Muscle layer of duodenum (tissue), 2 donors: Measurements from ENCODE around the gene KIF3A.

Experiments
- H3K27ac ChIP-seq: one replicate; pipeline ENCODE4 v1.7.0; 2013; ENCODE audit warnings: mild to moderate bottlenecking, low read length
- H3K27me3 ChIP-seq: one replicate; pipeline ENCODE4 v1.7.0; 2013; ENCODE audit warnings: low read depth, mild to moderate bottlenecking, control low read depth, low read length
- H3K36me3 ChIP-seq, 2 donors: one replicate each; pipeline ENCODE4 v1.7.0; 2013; ENCODE audit warnings: low read length in 2 of 2, control low read depth in 1 of 2, mild to moderate bottlenecking in 1 of 2; ENCODE audit not compliant: insufficient read depth in 2 of 2, control insufficient read depth in 1 of 2
- H3K4me1 ChIP-seq, 2 donors: one replicate each; pipeline ENCODE4 v1.7.0; 2013; ENCODE audit warnings: low read length in 2 of 2, mild to moderate bottlenecking in 2 of 2, control low read depth in 1 of 2, moderate library complexity in 1 of 2; ENCODE audit not compliant: insufficient read depth in 2 of 2, control insufficient read depth in 1 of 2
- H3K4me3 ChIP-seq, 2 donors: one replicate each; pipeline ENCODE4 v1.7.0; 2013; ENCODE audit warnings: low read length in 2 of 2, low read depth in 1 of 2, mild to moderate bottlenecking in 1 of 2
- H3K9me3 ChIP-seq, 2 donors: one replicate each; pipeline ENCODE4 v1.7.0; 2013; ENCODE audit warnings: low read length in 2 of 2, control low read depth in 1 of 2, mild to moderate bottlenecking in 1 of 2; ENCODE audit not compliant: control insufficient read depth in 1 of 2
- donor health status: healthy.

Gene KIF3A

DNA sequence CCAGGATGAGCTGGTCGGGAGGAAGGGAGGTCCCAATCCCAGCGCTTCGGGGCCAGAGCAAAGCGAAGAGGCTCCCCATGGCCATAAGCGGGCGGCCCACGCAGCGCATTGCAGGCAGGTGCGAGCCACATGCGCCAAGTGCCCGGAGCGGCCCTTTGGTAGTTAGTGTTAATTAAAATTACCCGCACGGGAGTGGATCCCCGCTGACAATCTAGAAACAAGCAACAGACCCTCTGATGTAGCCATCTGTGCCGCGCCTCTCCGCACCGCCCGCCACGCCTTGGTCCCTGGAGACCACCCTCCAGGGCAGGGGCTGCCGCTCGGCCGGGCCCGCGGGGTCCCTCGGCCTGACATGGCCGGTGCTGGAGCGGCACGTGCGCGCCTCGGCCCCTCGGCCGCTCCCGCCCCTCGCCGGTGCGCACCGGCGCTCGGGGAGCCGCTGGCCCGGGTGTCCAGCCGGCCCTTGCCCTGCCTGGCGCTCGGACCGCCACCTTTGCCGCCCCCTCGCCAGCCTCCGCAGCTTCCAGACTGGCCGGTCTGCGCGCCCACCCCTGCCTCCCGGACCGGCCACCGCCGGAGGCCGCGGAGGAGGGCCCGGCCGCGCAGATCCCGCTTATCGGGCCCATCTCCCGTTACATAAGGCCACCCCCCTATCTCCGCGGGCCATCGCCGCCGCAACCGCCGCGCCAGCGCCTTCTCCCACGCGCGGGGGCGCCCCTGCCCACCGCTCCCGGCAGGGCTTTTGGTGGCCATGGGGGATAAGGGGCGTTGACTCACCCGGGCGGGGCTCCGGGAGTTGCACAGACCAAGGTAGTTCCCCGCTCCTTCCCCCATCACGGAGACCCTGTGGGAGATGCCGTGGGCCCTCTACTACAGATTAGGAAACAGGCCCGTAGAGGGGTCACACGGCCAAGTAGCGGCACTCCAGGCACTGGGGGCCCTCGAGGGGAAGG, 81.2 kb downstream of the KIF3A start:
- Histone ChIP-seq H3K27ac (no peak overlapping the region), H3K36me3 (no peaks in the 10 kb centered on the region), H3K4me1 (peaks cover 0 to 10% of the 10 kb centered on the region in 2 donors), H3K9me3 (no peaks in the 10 kb centered on the region), H3K4me3 (peak overlapping the region; percentile 21 to 63), H3K27me3 (peaks cover 22% of the 10 kb centered on the region)

DNA sequence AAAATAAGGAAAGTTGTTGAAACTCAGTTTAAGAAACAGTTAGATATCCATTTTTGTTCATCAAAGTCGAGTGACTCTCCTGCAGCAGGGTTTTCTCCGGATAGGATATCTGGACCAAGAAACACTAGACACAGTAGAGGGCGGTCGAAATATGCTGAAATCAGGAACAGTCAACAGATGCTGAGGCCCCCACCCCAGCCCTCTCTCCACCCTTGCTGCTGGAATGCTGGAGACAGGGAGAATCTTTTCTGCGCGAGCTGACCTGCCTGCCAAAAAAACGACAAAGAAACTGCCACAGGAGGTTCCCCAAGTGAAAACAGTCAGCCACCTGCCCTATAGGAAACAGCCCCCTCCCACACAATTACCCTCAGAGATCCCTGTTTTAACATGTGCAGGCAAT, 83.6 kb downstream of the KIF3A start:
- peaks cover 0 to 2% of the 10 kb centered on the region in 2 donors for H3K9me3 ChIP-seq
- no peaks in the 10 kb centered on the region for H3K36me3 ChIP-seq
- H3K4me3 ChIP-seq = no peak overlapping the region
- peaks cover 0 to 10% of the 10 kb centered on the region in 2 donors for H3K4me1 ChIP-seq
- no peak overlapping the region for H3K27ac ChIP-seq
- H3K27me3 ChIP-seq = peaks cover 22% of the 10 kb centered on the region

DNA sequence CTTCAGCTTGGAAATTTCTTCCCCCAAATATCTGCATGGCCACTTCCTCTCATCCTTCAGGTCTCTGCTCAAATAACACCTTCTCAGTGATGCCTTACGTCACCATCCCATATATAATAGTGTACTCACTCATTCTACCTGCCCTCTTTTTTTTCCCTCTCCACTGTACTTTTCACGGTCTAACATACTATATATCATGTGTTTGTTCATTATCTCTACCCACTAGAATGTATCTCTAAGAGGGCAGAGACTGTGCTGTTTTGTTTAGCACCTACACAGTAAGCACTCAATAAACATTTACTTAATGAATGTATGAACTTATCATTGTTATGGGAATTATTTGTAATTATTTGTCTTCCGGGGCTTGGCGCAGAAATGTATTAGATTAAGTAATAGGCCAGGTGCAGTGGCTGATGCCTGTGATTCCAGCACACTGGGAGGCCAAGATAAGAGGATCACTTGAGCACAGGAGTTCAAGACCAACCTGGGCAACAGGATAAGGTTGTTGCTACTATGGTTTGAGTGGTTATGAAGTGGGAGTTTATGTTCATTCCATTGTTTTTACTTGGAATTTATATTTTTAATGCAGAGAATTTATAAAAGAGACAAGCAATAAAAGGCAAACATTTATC, 85.4 kb downstream of the KIF3A start:
- peaks cover 0 to 10% of the 10 kb centered on the region in 2 donors for H3K4me1 ChIP-seq
- H3K9me3 ChIP-seq = peaks cover 0 to 13% of the 10 kb centered on the region in 2 donors
- no peak overlapping the region for H3K4me3 ChIP-seq
- H3K36me3 ChIP-seq = no peaks in the 10 kb centered on the region
- H3K27me3 ChIP-seq = peaks cover 21% of the 10 kb centered on the region
- no peak overlapping the region for H3K27ac ChIP-seq

DNA sequence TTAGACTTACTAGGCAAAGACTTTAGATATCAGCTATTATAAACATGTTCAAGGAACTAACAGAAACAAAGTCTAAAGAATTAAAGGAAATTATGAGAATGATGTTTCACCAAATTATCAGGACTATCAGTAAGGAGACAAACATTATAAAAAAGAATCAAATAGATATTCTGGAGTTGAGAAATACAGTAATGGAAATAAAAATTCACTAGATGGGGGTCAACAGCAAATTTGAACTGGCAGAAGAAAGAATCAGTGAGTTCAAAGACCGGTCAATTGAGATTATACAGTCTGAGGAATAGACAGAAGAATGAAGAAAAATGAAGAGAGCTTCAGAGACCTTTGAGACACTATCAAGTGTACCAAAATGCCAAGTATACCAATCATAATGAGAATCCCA, 89.0 kb downstream of the KIF3A start:
- Histone ChIP-seq H3K4me3 (no peak overlapping the region), H3K9me3 (peaks cover 0 to 13% of the 10 kb centered on the region in 2 donors), H3K27me3 (peaks cover under 1% of the 10 kb centered on the region), H3K27ac (no peak overlapping the region), H3K36me3 (peaks cover under 1 to 1% of the 10 kb centered on the region in 2 donors), H3K4me1 (no peaks in the 10 kb centered on the region)

DNA sequence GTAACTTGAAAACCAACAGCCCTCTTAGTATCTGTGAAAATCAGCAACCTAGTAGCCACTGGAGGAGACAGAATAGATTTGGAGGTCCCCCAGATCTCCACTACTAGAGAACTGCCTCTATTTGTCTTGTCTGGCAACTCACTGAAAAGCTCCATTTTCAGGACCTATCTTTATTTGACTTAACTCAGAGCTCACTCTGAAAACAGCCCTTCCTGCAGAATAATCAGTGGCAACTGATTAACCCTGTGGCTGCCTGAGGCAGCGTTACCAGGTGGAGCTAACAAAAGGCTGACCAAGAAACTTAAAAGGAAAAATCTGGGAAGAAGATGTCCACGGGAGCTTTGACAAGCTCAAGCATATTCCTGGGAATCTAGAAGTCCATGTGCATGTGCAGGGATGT, 89.9 kb downstream of the KIF3A start:
- Histone ChIP-seq H3K36me3 (peaks cover 7 to 10% of the 10 kb centered on the region in 2 donors), H3K9me3 (peaks cover 0 to 13% of the 10 kb centered on the region in 2 donors), H3K4me3 (no peak overlapping the region)

DNA sequence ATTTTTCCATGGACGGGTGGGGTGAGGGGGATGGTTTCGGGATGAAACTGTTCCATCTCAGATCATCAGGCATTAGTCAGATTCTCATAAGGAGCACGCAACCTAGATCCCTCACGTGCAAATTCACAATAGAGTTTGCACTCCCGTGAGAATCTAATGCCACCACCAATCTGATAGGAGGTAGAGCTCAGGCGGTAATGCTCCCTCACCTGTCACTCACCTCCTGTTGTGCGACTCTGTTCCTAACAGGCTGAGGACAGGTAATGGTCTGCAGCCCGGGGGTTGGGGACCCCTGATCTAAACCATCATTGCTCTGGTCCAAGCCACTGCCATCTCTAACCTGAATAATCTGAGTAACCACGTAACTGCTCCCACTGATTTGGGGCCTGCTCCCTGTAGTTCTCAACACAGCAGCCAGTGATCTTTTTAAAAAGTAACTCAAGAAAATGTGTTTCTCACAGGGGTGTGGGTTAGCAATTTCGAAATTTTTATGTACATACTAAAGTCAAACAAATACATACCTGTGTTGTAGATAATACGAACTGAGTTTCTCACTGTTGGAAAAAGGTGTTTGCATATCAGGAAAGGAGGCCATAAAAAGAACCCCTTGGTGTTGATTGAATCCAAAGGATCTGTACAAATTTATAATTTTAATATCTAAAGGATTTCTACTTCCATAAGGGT, 90.6 kb downstream of the KIF3A start:
- Histone ChIP-seq H3K4me1 (no peaks in the 10 kb centered on the region), H3K9me3 (peaks cover 0 to 13% of the 10 kb centered on the region in 2 donors), H3K4me3 (no peak overlapping the region), H3K36me3 (peaks cover 13 to 17% of the 10 kb centered on the region in 2 donors), H3K27ac (no peak overlapping the region), H3K27me3 (no peaks in the 10 kb centered on the region)

More for the DNA sequence above, 89.9 kb downstream of the KIF3A start:
- H3K27ac ChIP-seq = no peak overlapping the region
- no peaks in the 10 kb centered on the region for H3K4me1 ChIP-seq
- no peaks in the 10 kb centered on the region for H3K27me3 ChIP-seq

DNA sequence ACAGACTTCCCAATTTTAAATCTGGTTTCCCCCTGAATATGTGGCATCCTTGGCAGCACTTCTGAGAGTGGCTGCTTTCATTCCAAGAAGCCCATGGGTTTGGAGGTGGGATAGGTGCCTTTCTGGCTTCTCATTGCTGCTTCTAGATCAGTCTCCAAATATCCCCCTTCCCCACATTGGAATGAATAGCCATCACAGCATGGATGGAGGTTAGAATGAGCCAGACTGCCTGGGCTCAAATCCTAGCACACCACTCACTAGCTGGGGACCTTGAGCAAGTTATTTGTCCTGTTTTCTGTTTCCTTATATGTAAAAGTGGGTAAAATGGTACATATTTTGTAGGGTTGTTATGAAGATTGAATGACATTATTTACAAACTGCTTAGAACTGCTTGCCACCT, 93.2 kb downstream of the KIF3A start:
- H3K27me3 ChIP-seq = no peaks in the 10 kb centered on the region
- H3K36me3 ChIP-seq = peaks cover 37 to 42% of the 10 kb centered on the region in 2 donors
- H3K27ac ChIP-seq = no peak overlapping the region
- peaks cover 0 to 13% of the 10 kb centered on the region in 2 donors for H3K9me3 ChIP-seq
- H3K4me3 ChIP-seq = no peak overlapping the region
- H3K4me1 ChIP-seq = no peaks in the 10 kb centered on the region
